Measurements from ENCODE around the gene ARFGAP1.

The ARFGAP1 gene

DNA sequence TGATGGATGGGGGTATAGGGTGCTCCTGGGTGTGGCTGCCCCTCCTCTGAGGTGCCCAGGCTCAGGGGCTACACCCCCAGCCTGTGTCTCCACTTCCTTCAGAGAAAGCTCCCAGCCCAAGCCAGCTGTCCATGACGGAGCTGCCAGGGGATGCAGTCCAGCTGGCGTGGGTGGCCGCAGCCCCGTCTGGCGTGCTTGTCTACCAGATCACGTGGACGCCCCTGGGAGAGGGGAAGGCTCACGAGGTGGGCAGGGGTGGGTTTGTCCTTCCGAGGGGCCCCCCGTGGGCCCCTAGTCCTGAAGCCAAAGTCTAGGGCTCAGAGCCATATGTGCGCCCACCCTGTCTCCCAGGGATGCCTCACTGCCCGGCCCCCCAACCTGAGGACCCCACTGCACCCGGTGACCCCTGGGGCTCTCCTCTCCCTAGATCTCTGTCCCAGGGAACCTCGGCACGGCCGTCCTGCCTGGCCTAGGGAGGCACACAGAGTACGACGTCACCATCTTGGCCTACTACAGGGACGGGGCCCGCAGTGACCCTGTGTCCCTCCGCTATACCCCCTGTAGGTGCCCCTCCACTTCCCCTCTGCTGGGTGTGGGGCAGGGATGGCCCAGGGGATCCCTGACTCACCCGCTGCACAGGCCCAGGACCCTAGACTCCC is 40.2 kb downstream of the ARFGAP1 start:
- H3K4me3 ChIP-seq = no peak overlapping the region
- no peak overlapping the region for H3K27ac ChIP-seq
- no peaks in the 10 kb centered on the region for H3K36me3 ChIP-seq (ENCODE audit: insufficient read depth, low read length)
- H3K9me3 ChIP-seq (ENCODE audit: low read depth, low read length) = no peaks in the 10 kb centered on the region
- H3K9ac ChIP-seq (ENCODE audit: insufficient read length) = no peak overlapping the region
- no peak for TF ChIP-seq FOXP2 (optimal IDR thresholded peaks at IDR 0.05; ENCODE audit: control extremely low read depth, extremely low read length, insufficient read depth)
- no peak for TF ChIP-seq POLR2AphosphoS5 (IDR thresholded peaks at IDR 0.05; ENCODE audit: borderline replicate concordance, low read depth, low read length)
- no peak for TF ChIP-seq EZH2 (IDR thresholded peaks at IDR 0.05)
- DNase-seq (ENCODE audit: low read depth, low spot score) = no peak

DNA sequence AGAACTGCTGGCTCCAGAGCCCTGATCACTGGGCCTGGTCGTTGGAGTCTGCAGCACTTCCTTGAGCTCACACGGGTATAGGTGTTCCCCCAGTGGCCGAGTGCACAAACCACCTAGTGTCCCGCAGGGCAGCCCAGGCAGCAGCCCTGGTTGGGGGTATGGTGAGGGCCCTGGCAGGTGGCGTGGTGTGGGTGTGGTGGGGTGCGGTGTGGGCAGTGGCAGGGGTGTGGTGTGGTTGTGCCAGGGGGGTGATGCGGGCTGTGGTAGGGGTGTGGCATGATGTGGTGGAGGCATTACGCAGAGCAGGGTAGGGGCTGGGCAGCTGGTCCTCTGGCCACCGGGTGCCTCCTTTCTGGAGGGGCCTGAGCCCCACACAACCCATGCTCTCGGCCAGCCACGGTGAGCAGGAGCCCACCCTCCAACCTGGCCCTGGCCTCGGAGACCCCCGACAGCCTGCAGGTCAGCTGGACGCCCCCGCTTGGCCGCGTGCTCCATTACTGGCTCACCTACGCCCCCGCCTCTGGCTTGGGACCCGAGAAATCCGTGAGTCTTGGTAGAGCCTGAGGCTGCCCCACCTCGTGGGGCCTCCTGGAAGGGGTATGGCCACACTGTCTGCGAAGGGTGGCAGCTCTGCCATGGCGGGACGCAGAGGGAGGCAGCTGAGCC is 40.9 kb downstream of the ARFGAP1 start:
- Histone ChIP-seq H3K36me3 (ENCODE audit: insufficient read depth, low read length) (no peaks in the 10 kb centered on the region), H3K4me3 (no peak overlapping the region), H3K27ac (no peak overlapping the region), H3K9me3 (ENCODE audit: low read depth, low read length) (no peaks in the 10 kb centered on the region), H3K9ac (ENCODE audit: insufficient read length) (no peak overlapping the region)
- DNase-seq (ENCODE audit: low read depth, low spot score) = no peak
- TF ChIP-seq EZH2 (IDR thresholded peaks at IDR 0.05) = no peak
- TF ChIP-seq POLR2AphosphoS5 (IDR thresholded peaks at IDR 0.05; ENCODE audit: borderline replicate concordance, low read depth, low read length) = no peak
- no peak for TF ChIP-seq FOXP2 (optimal IDR thresholded peaks at IDR 0.05; ENCODE audit: control extremely low read depth, extremely low read length, insufficient read depth)

DNA sequence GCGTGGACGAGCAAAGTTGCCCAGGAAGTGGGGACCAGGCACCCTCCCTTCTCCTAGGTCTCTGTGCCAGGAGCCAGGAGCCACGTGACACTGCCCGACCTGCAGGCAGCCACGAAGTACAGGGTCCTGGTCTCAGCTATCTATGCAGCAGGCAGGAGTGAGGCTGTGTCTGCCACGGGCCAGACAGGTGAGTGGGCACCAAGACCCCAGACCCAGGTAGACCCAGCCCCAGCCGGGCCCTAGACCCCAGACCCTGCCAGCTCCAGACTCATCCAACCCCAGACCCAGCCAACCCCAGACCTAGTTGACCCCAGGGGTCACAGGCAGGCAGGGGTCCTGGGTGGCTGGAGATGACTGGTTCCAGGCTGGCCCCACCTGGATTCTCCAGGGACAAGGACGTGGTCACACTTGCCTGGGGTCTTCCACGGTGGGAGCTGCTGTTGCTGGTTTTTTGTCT is 41.4 kb downstream of the ARFGAP1 start:
- TF ChIP-seq EZH2 (IDR thresholded peaks at IDR 0.05) (no peak), POLR2AphosphoS5 (IDR thresholded peaks at IDR 0.05; ENCODE audit: borderline replicate concordance, low read depth, low read length) (no peak), FOXP2 (optimal IDR thresholded peaks at IDR 0.05; ENCODE audit: control extremely low read depth, extremely low read length, insufficient read depth) (no peak)
- Histone ChIP-seq H3K4me3 (no peak overlapping the region), H3K36me3 (ENCODE audit: insufficient read depth, low read length) (no peaks in the 10 kb centered on the region), H3K9me3 (ENCODE audit: low read depth, low read length) (no peaks in the 10 kb centered on the region), H3K27ac (no peak overlapping the region), H3K9ac (ENCODE audit: insufficient read length) (no peak overlapping the region)
- no peak for DNase-seq (ENCODE audit: low read depth, low spot score)

DNA sequence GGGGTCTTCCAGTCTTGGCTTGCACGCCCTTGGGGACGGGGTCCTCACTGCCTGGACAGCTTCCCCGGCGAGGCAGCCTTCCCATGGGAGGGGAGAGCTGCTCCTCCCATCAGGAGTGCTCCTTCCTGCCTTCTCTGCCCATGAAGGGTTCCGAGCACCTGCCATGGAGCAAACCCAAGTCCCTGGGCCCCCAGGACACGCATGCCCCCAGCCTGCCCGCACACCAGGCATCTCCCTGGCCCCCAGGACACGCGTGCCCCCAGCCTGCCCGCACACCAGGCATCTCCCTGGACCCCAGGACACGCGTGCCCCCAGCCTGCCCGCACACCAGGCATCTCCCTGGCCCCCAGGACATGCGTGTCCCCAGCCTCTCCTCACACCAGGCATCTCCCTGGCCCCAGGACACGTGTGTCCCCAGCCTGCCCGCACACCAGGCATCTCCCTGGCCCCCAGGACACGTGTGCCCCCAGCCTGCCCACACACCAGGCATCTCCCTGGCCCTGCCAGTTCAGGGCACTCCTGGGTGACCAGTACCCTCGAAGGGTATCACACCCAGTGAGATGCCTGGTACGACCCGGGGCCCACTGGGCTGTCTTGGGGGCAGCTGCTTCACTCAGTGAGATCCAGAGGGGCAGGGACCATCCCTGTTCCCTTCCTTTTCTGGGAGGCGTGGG is 42.1 kb downstream of the ARFGAP1 start:
- no peak overlapping the region for H3K9ac ChIP-seq (ENCODE audit: insufficient read length)
- no peak for TF ChIP-seq FOXP2 (optimal IDR thresholded peaks at IDR 0.05; ENCODE audit: control extremely low read depth, extremely low read length, insufficient read depth)
- TF ChIP-seq EZH2 (IDR thresholded peaks at IDR 0.05) = no peak
- no peak for TF ChIP-seq POLR2AphosphoS5 (IDR thresholded peaks at IDR 0.05; ENCODE audit: borderline replicate concordance, low read depth, low read length)
- H3K4me3 ChIP-seq = no peak overlapping the region
- no peak for DNase-seq (ENCODE audit: low read depth, low spot score)
- H3K9me3 ChIP-seq (ENCODE audit: low read depth, low read length) = no peaks in the 10 kb centered on the region
- H3K27ac ChIP-seq = no peak overlapping the region
- no peaks in the 10 kb centered on the region for H3K36me3 ChIP-seq (ENCODE audit: insufficient read depth, low read length)

DNA sequence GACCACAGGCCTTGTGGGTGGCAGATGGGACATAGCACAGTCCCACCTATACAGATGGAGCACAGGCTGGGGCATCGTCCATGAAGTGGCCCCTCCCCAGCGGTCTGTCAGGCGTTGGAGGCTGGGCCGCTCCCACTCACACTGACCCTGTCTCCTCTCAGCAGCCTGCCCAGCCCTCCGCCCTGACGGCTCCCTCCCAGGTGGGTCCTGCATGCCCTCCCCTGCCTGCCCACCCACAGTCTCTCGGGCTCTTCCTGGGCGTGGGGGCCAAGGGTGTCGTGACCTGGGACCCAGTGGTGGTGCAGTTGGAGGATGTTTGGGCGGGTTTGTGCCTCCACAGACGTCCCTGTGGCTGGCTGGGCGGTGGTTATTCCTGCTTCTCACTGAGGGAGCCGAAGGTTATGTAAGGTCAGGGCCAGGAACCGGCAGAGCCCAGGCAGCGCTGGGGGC is 42.7 kb downstream of the ARFGAP1 start:
- no peak overlapping the region for H3K9ac ChIP-seq (ENCODE audit: insufficient read length)
- no peaks in the 10 kb centered on the region for H3K9me3 ChIP-seq (ENCODE audit: low read depth, low read length)
- no peaks in the 10 kb centered on the region for H3K36me3 ChIP-seq (ENCODE audit: insufficient read depth, low read length)
- TF ChIP-seq EZH2 (IDR thresholded peaks at IDR 0.05) (no peak), FOXP2 (optimal IDR thresholded peaks at IDR 0.05; ENCODE audit: control extremely low read depth, extremely low read length, insufficient read depth) (no peak), POLR2AphosphoS5 (IDR thresholded peaks at IDR 0.05; ENCODE audit: borderline replicate concordance, low read depth, low read length) (no peak)
- H3K27ac ChIP-seq = no peak overlapping the region
- H3K4me3 ChIP-seq = no peak overlapping the region
- no peak for DNase-seq (ENCODE audit: low read depth, low spot score)

DNA sequence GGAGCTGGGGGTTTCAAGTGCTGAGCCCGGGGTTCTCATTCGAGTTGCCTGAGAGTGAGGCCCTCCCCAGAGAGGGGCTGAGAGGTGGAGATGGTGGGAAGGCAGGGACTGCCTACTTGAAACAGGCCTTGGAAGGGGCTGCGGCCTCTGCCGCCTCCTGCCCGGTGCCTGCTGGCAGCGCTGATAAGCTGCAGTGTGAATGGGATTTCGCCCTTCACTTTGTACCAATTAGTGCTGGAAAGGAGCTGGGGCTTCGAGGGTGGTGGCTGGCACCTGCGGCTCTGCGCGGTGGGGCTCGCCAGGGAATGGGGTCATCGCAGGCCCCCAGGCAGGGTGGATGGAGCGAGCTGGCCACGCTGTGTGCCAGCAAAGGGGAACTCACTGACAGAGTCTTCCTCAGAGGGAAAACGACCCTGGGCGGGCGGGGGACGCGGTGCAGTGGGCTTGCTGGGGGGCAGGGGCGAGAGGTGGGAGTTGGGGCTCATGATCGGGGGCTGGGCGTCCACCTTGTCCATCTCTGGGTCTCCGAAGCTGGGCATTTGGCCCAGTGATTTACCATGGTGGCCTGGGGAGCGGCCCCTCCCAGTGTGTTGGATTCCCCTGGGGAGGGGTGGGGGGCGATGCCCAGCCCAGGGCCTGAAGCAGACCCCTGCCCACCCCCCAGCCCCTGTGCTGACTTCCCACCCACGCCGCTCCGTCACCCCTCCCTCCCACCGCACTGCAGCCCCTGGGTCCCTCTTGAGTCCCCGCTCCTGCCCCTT is 43.3 kb downstream of the ARFGAP1 start:
- Histone ChIP-seq H3K36me3 (ENCODE audit: insufficient read depth, low read length) (no peaks in the 10 kb centered on the region), H3K9ac (ENCODE audit: insufficient read length) (no peak overlapping the region), H3K9me3 (ENCODE audit: low read depth, low read length) (no peaks in the 10 kb centered on the region), H3K27ac (no peak overlapping the region), H3K4me3 (no peak overlapping the region)
- TF ChIP-seq FOXP2 (optimal IDR thresholded peaks at IDR 0.05; ENCODE audit: control extremely low read depth, extremely low read length, insufficient read depth) (no peak), POLR2AphosphoS5 (IDR thresholded peaks at IDR 0.05; ENCODE audit: borderline replicate concordance, low read depth, low read length) (no peak), EZH2 (IDR thresholded peaks at IDR 0.05) (no peak)
- no peak for DNase-seq (ENCODE audit: low read depth, low spot score)

DNA sequence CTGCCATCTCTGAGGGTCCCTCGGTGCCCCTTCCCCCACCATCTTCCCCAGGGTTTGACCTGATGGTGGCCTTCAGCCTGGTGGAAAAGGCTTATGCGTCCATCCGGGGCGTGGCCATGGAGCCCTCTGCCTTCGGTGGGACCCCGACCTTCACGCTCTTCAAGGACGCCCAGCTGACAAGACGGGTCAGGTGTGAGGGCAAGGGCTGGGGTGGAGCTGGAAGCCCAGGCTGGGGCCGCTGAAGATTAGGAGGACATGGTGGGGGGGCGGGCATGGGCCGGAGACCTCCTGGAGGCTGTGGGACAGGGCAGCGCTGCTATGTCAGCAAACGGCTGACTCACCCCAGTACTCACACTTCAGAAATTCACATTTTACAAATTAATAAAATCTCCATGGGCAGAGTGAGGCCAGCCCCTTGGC is 43.9 kb downstream of the ARFGAP1 start:
- no peaks in the 10 kb centered on the region for H3K36me3 ChIP-seq (ENCODE audit: insufficient read depth, low read length)
- no peak overlapping the region for H3K27ac ChIP-seq
- no peaks in the 10 kb centered on the region for H3K9me3 ChIP-seq (ENCODE audit: low read depth, low read length)
- DNase-seq (ENCODE audit: low read depth, low spot score) = no peak
- H3K9ac ChIP-seq (ENCODE audit: insufficient read length) = no peak overlapping the region
- TF ChIP-seq FOXP2 (optimal IDR thresholded peaks at IDR 0.05; ENCODE audit: control extremely low read depth, extremely low read length, insufficient read depth) = no peak
- TF ChIP-seq POLR2AphosphoS5 (IDR thresholded peaks at IDR 0.05; ENCODE audit: borderline replicate concordance, low read depth, low read length) = no peak
- no peak for TF ChIP-seq EZH2 (IDR thresholded peaks at IDR 0.05)
- no peak overlapping the region for H3K4me3 ChIP-seq

DNA sequence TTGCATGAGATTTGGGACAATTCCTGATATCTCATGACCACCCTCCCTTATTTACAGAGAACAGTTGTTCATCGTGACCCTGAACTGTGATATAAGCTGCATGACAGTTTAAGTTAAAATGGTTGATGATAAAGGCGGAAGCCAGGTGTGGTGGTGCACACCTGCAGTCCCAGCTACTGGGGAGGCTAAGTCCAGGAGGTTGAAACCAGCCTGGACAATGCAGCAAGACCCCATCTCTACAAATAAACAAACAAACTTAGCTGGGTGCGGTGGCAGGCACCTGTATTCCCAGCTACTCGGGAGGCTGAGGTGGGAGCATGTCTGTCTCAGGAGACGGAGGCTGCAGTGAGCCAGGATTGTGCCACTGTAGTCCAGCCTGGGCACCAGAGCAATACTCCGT is 44.4 kb downstream of the ARFGAP1 start:
- no peak for DNase-seq (ENCODE audit: low read depth, low spot score)
- no peak overlapping the region for H3K9ac ChIP-seq (ENCODE audit: insufficient read length)
- no peak overlapping the region for H3K27ac ChIP-seq
- no peak for TF ChIP-seq FOXP2 (optimal IDR thresholded peaks at IDR 0.05; ENCODE audit: control extremely low read depth, extremely low read length, insufficient read depth)
- no peak for TF ChIP-seq EZH2 (IDR thresholded peaks at IDR 0.05)
- TF ChIP-seq POLR2AphosphoS5 (IDR thresholded peaks at IDR 0.05; ENCODE audit: borderline replicate concordance, low read depth, low read length) = no peak
- H3K4me3 ChIP-seq = no peak overlapping the region
- H3K36me3 ChIP-seq (ENCODE audit: insufficient read depth, low read length) = no peaks in the 10 kb centered on the region
- H3K9me3 ChIP-seq (ENCODE audit: low read depth, low read length) = no peaks in the 10 kb centered on the region
